ENCODE results near the gene PCDHA10.

PCDHA10 gene

GRCh38 chr5:140877262-140877581 is 21.5 kb downstream of the PCDHA10 start:
- TF ChIP-seq, protein P1, sequence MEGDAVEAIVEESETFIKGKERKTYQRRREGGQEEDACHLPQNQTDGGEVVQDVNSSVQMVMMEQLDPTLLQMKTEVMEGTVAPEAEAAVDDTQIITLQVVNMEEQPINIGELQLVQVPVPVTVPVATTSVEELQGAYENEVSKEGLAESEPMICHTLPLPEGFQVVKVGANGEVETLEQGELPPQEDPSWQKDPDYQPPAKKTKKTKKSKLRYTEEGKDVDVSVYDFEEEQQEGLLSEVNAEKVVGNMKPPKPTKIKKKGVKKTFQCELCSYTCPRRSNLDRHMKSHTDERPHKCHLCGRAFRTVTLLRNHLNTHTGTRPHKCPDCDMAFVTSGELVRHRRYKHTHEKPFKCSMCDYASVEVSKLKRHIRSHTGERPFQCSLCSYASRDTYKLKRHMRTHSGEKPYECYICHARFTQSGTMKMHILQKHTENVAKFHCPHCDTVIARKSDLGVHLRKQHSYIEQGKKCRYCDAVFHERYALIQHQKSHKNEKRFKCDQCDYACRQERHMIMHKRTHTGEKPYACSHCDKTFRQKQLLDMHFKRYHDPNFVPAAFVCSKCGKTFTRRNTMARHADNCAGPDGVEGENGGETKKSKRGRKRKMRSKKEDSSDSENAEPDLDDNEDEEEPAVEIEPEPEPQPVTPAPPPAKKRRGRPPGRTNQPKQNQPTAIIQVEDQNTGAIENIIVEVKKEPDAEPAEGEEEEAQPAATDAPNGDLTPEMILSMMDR (IDR thresholded peaks at IDR 0.05; ENCODE audit: low read depth, low read length) = no peak
- no peak for DNase-seq (ENCODE audit: extremely low read depth, low read depth)

DNA sequence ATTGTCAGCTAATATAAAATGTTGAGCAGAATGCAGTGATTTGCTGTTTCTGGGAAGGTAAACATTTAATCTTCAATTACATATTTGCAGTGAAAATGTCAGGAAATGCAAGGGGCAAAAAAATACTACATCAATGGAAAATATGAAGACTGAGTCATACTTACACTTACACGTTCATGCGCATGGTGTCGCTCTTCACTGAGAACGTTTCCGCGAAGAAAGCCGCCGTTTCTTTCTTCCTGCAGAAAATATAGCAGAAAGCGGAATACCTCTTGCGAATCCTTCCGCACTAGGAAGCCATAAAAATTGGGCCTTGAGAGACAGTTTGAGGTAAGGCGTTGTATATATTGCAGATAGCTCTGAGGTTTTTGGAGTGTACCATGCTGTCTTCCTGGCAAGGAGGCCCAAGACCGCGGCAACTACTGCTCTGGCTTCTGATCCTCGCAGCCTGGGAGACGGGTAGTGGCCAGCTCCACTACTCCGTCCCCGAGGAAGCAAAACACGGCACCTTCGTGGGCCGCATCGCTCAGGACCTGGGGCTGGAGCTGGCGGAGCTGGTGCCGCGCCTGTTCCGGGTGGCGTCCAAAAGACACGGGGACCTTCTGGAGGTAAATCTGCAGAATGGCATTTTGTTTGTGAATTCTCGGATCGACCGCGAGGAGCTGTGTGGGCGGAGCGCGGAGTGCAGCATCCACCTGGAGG is 26.3 kb downstream of the PCDHA10 start, which contains the start of gene PCDHA13:
Gene PCDHA13, plus strand, starts transcription at position 236 of the 702 bp plus-strand sequence. Its CDS starts 145 bp downstream, at position 381.
- no peak for DNase-seq (ENCODE audit: extremely low read depth, low read depth)
- TF ChIP-seq, protein P1 (IDR thresholded peaks at IDR 0.05; ENCODE audit: low read depth, low read length) = no peak

GRCh38 chr5:140882591-140882899 is 26.8 kb downstream of the PCDHA10 start:
- TF ChIP-seq, protein P1 (IDR thresholded peaks at IDR 0.05; ENCODE audit: low read depth, low read length) = no peak
- no peak for DNase-seq (ENCODE audit: extremely low read depth, low read depth)

DNA sequence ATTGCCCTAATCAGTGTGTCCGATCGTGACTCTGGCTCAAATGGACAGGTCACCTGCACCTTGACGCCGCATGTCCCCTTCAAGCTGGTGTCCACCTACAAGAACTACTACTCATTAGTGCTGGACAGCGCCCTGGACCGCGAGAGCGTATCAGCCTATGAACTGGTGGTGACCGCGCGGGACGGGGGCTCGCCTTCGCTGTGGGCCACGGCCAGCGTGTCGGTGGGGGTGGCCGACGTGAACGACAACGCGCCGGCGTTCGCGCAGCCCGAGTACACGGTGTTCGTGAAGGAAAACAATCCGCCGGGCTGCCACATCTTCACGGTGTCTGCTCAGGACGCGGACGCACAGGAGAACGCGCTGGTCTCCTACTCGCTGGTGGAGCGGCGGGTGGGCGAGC is 27.7 kb downstream of the PCDHA10 start:
- TF ChIP-seq, protein P1 (IDR thresholded peaks at IDR 0.05; ENCODE audit: low read depth, low read length) = no peak
- DNase-seq (ENCODE audit: extremely low read depth, low read depth) = no peak

- TF ChIP-seq, protein P1 (IDR thresholded peaks at IDR 0.05; ENCODE audit: low read depth, low read length) = no peak
- DNase-seq (ENCODE audit: extremely low read depth, low read depth) = no peak
Observed at GRCh38 chr5:140883927-140884697, 28.4 kb downstream of the PCDHA10 start.

DNA sequence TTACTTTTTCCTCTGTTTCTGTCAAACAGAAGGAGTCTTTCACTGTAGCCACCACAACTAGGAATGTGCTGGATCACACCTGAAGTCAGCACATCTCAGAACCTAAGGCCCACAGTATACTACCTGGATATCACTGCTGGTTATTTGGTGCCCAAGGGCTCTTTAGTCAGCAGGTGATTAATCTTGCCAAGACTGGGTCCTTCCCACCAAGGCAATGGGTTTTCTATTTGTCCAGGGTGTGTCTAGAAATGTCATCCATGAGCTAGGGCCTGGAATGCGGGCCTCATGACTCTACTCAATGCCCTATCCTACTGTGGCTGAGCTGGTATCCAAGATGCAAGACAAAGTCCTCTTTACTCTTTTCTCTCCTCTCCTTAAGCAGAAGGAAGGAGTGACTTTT is 60.6 kb downstream of the PCDHA10 start:
- no peak for DNase-seq (ENCODE audit: extremely low read depth, low read depth)
- TF ChIP-seq, protein P1 (IDR thresholded peaks at IDR 0.05; ENCODE audit: low read depth, low read length) = no peak

All from AG09319 (cell line).